ENCODE data around the gene ST7.

- no peak for TF ChIP-seq EZH2 (IDR thresholded peaks at IDR 0.05; ENCODE audit: insufficient read depth, low read length)
- peak; percentile 23 for TF ChIP-seq CTCF (IDR thresholded peaks at IDR 0.05; ENCODE audit: insufficient read depth, low read depth, low read length)
Measured at GRCh38 chr7:117157241-117158209, 204.2 kb downstream of the ST7 start.
